HepG2 (cell line): ENCODE data around the gene USP14. TPM values are rescaled to one million over a fixed set of nuclear protein-coding genes. Genes with fewer than 3 reads are reported as not detected.

Experiments used
- ATAC-seq: fragments of 200-7000 bp; cut with Tn5 transposase; 3 replicates; pipeline ENCODE4 v1.9.1; 2020; ENCODE audit warnings: mild to moderate bottlenecking, moderate library complexity
- BruUV-seq: library from RNA; stranded (reverse); fragments of 400-500 nt; replicated peaks from 2 replicates; lab custom pipeline; 2021; lab: Mats Ljungman, UMichigan
- CTCF ChIA-PET: fragments of 300-600 bp; formaldehyde crosslinking; extraction: SDS; loops from one replicate; lab custom pipeline; 2021; ENCODE audit warnings: low total read pairs, inconsistent platforms, low intra/inter-chr PET ratio; lab: Yijun Ruan, JAX
- POLR2A ChIA-PET: fragments of 350-600 bp; sonication (Branson Sonifier 250); formaldehyde crosslinking; loops from one replicate; lab custom pipeline; 2020; ENCODE audit warnings: antibody characterized with exemption, inconsistent platforms; lab: Yijun Ruan, JAX
- DNase-seq: peaks from one replicate; pipeline ENCODE4 v3.0.0-alpha.2; 2015; ENCODE audit warnings: low spot score
- FAIRE-seq: peaks from 3 replicates; lab custom pipeline; 2011; peaks lifted over from hg19 to GRCh38; lab: Jason Lieb, UNC
- H2AFZ ChIP-seq: one replicate; pipeline ENCODE4 v1.6.1; 2011; ENCODE audit warnings: low read length, inconsistent platforms
- H3K27ac ChIP-seq: fragments of 300-600 bp; 3 replicates; pipeline ENCODE4 v1.8.0; 2011; ENCODE audit warnings: mixed run types, mild to moderate bottlenecking, mixed read lengths, low read length, inconsistent platforms; ENCODE audit not compliant: insufficient read depth; ENCODE audit errors: extremely low read length
- H3K27me3 ChIP-seq, 2 experiments: fragments of 200-600 bp in 1 of 2; 2 replicates in 1 of 2; 3 replicates in 1 of 2; pipeline versions ENCODE4 v1.6.0 to v1.8.0; 2011; ENCODE audit warnings: low read length in 2 of 2, mild to moderate bottlenecking in 2 of 2, moderate library complexity in 2 of 2, inconsistent platforms in 1 of 2; ENCODE audit not compliant: insufficient read depth in 2 of 2, control insufficient read depth in 1 of 2
- H3K36me3 ChIP-seq, 2 experiments: fragments of 200-600 bp in 1 of 2; replicated peaks in 1 of 2; 2 replicates in 1 of 2; 3 replicates in 1 of 2; pipeline versions ENCODE4 v1.5.1 to v1.8.0; 2011; ENCODE audit warnings: low read length in 2 of 2, inconsistent platforms in 1 of 2; ENCODE audit not compliant: insufficient read depth in 2 of 2, control insufficient read depth in 1 of 2
- H3K4me1 ChIP-seq: 2 replicates; pipeline ENCODE4 v1.5.1; 2012; ENCODE audit warnings: low read length, inconsistent platforms; ENCODE audit not compliant: insufficient read depth
- H3K4me2 ChIP-seq: 2 replicates; pipeline ENCODE4 v1.6.0; 2011; ENCODE audit warnings: low read depth, low read length, inconsistent platforms
- H3K4me3 ChIP-seq, 3 experiments: fragments of 200-600 bp in 1 of 3; sonication (generic), shearing (Covaris generic) in 1 of 3; replicated peaks in 1 of 3; 2 replicates each; pipeline ENCODE4 v1.5.1; 2011 to 2016; ENCODE audit warnings: low read length in 3 of 3, inconsistent platforms in 2 of 3, low read depth in 2 of 3, mild to moderate bottlenecking in 2 of 3, control low read depth in 1 of 3, mixed read lengths in 1 of 3; ENCODE audit not compliant: insufficient read depth in 1 of 3
- H3K79me2 ChIP-seq: one replicate; pipeline ENCODE4 v1.6.1; 2011; ENCODE audit warnings: low read length, inconsistent platforms; ENCODE audit not compliant: insufficient read depth
- H3K9ac ChIP-seq: 2 replicates; pipeline ENCODE4 v1.6.0; 2011; ENCODE audit warnings: mild to moderate bottlenecking, low read depth, low read length, inconsistent platforms; ENCODE audit not compliant: insufficient read depth
- H3K9me3 ChIP-seq: 2 replicates; pipeline ENCODE4 v1.5.1; 2012; ENCODE audit warnings: mild to moderate bottlenecking, low read length
- H4K20me1 ChIP-seq: 2 replicates; pipeline ENCODE4 v1.6.0; 2011; ENCODE audit warnings: inconsistent platforms, mild to moderate bottlenecking, low read length, moderate library complexity; ENCODE audit not compliant: insufficient read depth
- ARNTL ChIP-seq: sonication (generic); formaldehyde crosslinking; IDR thresholded peaks from 2 replicates; pipeline ENCODE4 v1.4.0; 2020; ENCODE audit warnings: mild to moderate bottlenecking, missing genetic modification reagents
- EHMT2 ChIP-seq: fragments of 200-600 bp; sonication (generic); IDR thresholded peaks from 2 replicates; pipeline ENCODE4 v1.7.0; 2017; ENCODE audit warnings: antibody characterized with exemption, low read depth, low read length, borderline replicate concordance
- ERF ChIP-seq: IDR thresholded peaks from 2 replicates; pipeline ENCODE4 v1.6.1; 2018; ENCODE audit warnings: missing biosample characterization, missing genetic modification reagents
- GTF3A ChIP-seq: sonication (generic); formaldehyde crosslinking; conservative IDR thresholded peaks from 2 replicates; pipeline ENCODE4 v1.4.0; 2020; ENCODE audit warnings: mild to moderate bottlenecking, missing genetic modification reagents
- HMGA1 ChIP-seq: sonication (generic); formaldehyde crosslinking; conservative IDR thresholded peaks from 2 replicates; pipeline ENCODE4 v1.4.0; 2020; ENCODE audit warnings: missing genetic modification reagents
- HNRNPL ChIP-seq: fragments of 200-400 bp; formaldehyde crosslinking; IDR thresholded peaks from 2 replicates; pipeline ENCODE4 v1.6.1; 2017; ENCODE audit warnings: mild to moderate bottlenecking, low read depth, low read length
- KAT8 ChIP-seq: IDR thresholded peaks from 2 replicates; pipeline ENCODE4 v1.6.1; 2016; ENCODE audit warnings: missing genetic modification reagents, missing compliant biosample characterization
- PHF21A ChIP-seq: sonication (generic); formaldehyde crosslinking; IDR thresholded peaks from 2 replicates; pipeline ENCODE4 v1.5.0; 2020; ENCODE audit warnings: mild to moderate bottlenecking, missing genetic modification reagents
- PHF8 ChIP-seq: sonication (generic); formaldehyde crosslinking; IDR thresholded peaks from 2 replicates; pipeline ENCODE4 v1.5.0; 2020; ENCODE audit warnings: missing genetic modification reagents
- ZNF383 ChIP-seq: sonication (generic); formaldehyde crosslinking; IDR thresholded peaks from 2 replicates; pipeline ENCODE4 v1.4.0; 2020; ENCODE audit warnings: missing genetic modification reagents, mild to moderate bottlenecking, borderline replicate concordance
- ZNF570 ChIP-seq: sonication (generic); formaldehyde crosslinking; IDR thresholded peaks from 2 replicates; pipeline ENCODE4 v1.4.0; 2020; ENCODE audit warnings: mild to moderate bottlenecking, missing genetic modification reagents, borderline replicate concordance
- ZNF605 ChIP-seq: sonication (generic); formaldehyde crosslinking; IDR thresholded peaks from 2 replicates; pipeline ENCODE4 v1.8.0; 2022; ENCODE audit warnings: mild to moderate bottlenecking, missing genetic modification reagents
- ZNF841 ChIP-seq: sonication (generic); formaldehyde crosslinking; IDR thresholded peaks from 2 replicates; pipeline ENCODE4 v1.8.1; 2023; ENCODE audit warnings: missing genetic modification reagents, borderline replicate concordance
- ZSCAN31 ChIP-seq: sonication (generic); formaldehyde crosslinking; IDR thresholded peaks from 2 replicates; pipeline ENCODE4 v1.5.0; 2020; ENCODE audit warnings: low read depth, mild to moderate bottlenecking, missing genetic modification reagents
- WGBS: methylation state at CpG from one replicate; pipeline ENCODE4 v1.1.6; 2017; ENCODE audit warnings: low lambda C conversion rate; 5-methylcytosine and 5-hydroxymethylcytosine counted together
- in situ Hi-C: cut with HindIII; loops from 2 replicates; pipeline ENCODE4 v1.10.0; 2017; ENCODE audit warnings: low pct_unique_long_range_greater_than_20kb; ENCODE audit not compliant: extremely low pct_ligation_motif_present
- intact Hi-C: fragments of 100-400 bp; cut with micrococcal nuclease; formaldehyde crosslinking; loops from one replicate; pipeline ENCODE4 v1.10.0; 2022; ENCODE audit not compliant: unreplicated experiment
- polyA plus RNA-seq, 8 experiments: library from polyadenylated mRNA; depleted of rRNA in 3 of 8; stranded (reverse) in 7 of 8; unstranded in 1 of 8; fragments of >200 nt; fragmentation: Illumina TruSeq in 4 of 8; extraction: Trizol in 4 of 8; gene quantifications; 2 replicates each; pipeline versions ENCODE4 v1.2.1 to v1.2.3, GENCODE V29; 2011 to 2016; ENCODE audit warnings: low read depth in 4 of 8, missing spikeins in 1 of 8, mixed read lengths in 1 of 8; ENCODE audit not compliant: insufficient read depth in 1 of 8
- total RNA-seq, 5 experiments: library from RNA; depleted of rRNA; stranded (reverse); fragments of >200 nt; fragmentation: Illumina TruSeq; extraction: Trizol; gene quantifications; 2 replicates each; pipeline ENCODE4 v1.2.3, GENCODE V29; 2016; ENCODE audit warnings: low read depth in 1 of 5
- TF ChIP-seq, protein P1 (sequence below): sonication (generic); formaldehyde crosslinking; IDR thresholded peaks from 2 replicates; pipeline ENCODE4 v1.4.0; 2020; ENCODE audit warnings: missing genetic modification reagents, mild to moderate bottlenecking, borderline replicate concordance
- TF ChIP-seq, protein P2 (sequence below): IDR thresholded peaks from 2 replicates; pipeline ENCODE4 v1.6.1; 2016; ENCODE audit warnings: low read depth, control low read depth

The USP14 gene
- total and polyA plus RNA-seq, 2 of the 13 experiments (the other 11 are each of a cell fraction or from before 2014, with no cell fraction given): 14.7 to 16.6 TPM

DNA sequence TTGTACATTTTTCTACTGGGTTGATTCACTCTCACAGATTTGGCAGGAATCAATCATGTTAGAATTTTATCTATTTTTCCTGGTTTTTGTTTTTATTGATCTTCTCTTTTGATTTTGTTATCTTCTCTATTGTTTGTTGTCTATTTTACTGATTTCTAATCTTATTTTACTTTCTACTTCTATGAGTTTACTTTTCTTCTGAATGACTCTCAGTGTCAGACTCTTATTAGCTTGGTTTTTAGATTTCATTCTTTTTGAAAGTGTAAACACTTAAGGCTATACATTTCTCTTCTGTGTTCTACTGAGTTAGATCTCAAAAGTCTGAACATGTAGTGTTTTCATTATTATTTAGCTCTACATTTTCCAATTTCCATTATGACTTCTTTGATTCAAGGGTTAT lies 62.4 kb downstream of the USP14 start (continued):
- TF ChIP-seq GTF3A: no peak
- no peak for TF ChIP-seq ZNF570 (CRISPR knock-in tag)
- no peak for TF ChIP-seq EHMT2

DNA sequence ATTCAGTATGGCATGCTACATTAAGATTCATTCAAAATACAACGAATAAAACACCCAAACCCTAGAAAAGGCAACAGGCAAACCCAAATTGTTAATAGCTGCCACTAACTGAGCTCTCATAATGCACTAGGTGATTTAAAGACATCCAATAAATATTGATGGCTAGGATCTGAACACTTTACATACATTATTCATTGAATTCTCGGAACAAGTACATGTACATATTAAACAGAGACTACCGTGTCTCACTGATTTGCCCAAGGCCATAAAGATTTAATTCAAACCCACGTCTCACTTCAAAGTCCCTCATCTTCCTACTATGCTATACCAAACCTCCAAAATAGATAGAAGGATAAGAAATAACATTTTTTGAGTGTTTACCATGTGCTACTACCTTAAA lies 67.4 kb downstream of the USP14 start:
- no peaks in the 10 kb centered on the region for H3K4me1 ChIP-seq
- no peak for DNase-seq
- H3K27me3 ChIP-seq: no peaks in the 10 kb centered on the region
- no peak overlapping the region for H3K4me2 ChIP-seq
- FAIRE-seq: no peak
- WGBS: 97% methylated on average over 4 of the region's 4 CpGs
- TF ChIP-seq, protein P1, sequence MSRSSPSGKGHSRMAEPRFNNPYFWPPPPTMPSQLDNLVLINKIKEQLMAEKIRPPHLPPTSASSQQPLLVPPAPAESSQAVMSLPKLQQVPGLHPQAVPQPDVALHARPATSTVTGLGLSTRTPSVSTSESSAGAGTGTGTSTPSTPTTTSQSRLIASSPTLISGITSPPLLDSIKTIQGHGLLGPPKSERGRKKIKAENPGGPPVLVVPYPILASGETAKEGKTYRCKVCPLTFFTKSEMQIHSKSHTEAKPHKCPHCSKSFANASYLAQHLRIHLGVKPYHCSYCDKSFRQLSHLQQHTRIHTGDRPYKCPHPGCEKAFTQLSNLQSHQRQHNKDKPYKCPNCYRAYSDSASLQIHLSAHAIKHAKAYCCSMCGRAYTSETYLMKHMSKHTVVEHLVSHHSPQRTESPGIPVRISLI (CRISPR knock-in tag): no peak
- no peak for TF ChIP-seq ZSCAN31
- TF ChIP-seq, all 625 proteins: peak for 0
- BruUV-seq: no TSS peak
- no peak overlapping the region for H2AFZ ChIP-seq
- H3K27ac ChIP-seq: no peak overlapping the region
- intact Hi-C loops: no loop called here
- no peaks in the 10 kb centered on the region for H3K9me3 ChIP-seq
- H4K20me1 ChIP-seq: no peaks in the 10 kb centered on the region
- no peak overlapping the region for H3K9ac ChIP-seq
- no peak for ATAC-seq
- ChIA-PET CTCF (no interaction called here), POLR2A (no interaction called here)
- no peaks in the 10 kb centered on the region for H3K79me2 ChIP-seq
- no peak overlapping the region for H3K4me3 ChIP-seq
- in situ Hi-C loops: no loop called here
- peaks cover 8 to 59% of the 10 kb centered on the region in 2 experiments for H3K36me3 ChIP-seq

DNA sequence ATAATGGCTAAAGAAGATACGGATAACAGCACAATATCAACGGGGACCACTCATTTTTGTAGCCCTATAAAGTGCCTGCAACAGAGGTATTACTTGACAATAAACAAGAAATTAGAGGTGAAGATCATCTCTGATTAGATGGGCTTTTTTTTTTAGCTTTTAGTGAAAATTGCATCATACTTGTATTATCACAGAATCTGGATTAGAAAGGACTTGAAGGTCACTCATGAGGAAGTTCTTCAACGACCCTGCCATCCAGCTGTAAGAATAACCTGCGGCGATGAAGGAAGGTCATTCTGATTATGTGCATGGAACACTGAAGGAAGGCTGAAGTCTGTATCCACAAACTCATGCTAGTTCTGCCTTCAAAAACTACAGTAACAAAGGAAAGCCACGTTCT lies 69.0 kb downstream of the USP14 start:
- WGBS: 96% methylated on average over 6 of the region's 6 CpGs
- Histone ChIP-seq H4K20me1 (no peaks in the 10 kb centered on the region), H3K79me2 (no peaks in the 10 kb centered on the region), H3K36me3 (peaks cover 8 to 57% of the 10 kb centered on the region in 2 experiments), H3K4me3 (no peak overlapping the region), H3K9ac (no peak overlapping the region), H3K9me3 (no peaks in the 10 kb centered on the region), H3K27ac (no peak overlapping the region), H3K4me2 (no peak overlapping the region), H3K27me3 (no peaks in the 10 kb centered on the region), H2AFZ (no peak overlapping the region), H3K4me1 (no peaks in the 10 kb centered on the region)
- intact Hi-C loops (no loop called here), in situ Hi-C loops (no loop called here)
- no peak for ATAC-seq
- ChIA-PET POLR2A (no interaction called here), CTCF (no interaction called here)
- no peak for FAIRE-seq
- DNase-seq: no peak
- no TSS peak for BruUV-seq
- no peak for TF ChIP-seq ZNF605 (CRISPR knock-in tag)
- TF ChIP-seq ARNTL (CRISPR knock-in tag): no peak
- no peak for TF ChIP-seq ZNF841 (CRISPR knock-in tag)
- TF ChIP-seq PHF21A (CRISPR knock-in tag): no peak
- no peak for TF ChIP-seq KAT8 (CRISPR knock-in tag)
- no peak for TF ChIP-seq ERF
- TF ChIP-seq PHF8 (CRISPR knock-in tag): no peak
- TF ChIP-seq, protein P2, sequence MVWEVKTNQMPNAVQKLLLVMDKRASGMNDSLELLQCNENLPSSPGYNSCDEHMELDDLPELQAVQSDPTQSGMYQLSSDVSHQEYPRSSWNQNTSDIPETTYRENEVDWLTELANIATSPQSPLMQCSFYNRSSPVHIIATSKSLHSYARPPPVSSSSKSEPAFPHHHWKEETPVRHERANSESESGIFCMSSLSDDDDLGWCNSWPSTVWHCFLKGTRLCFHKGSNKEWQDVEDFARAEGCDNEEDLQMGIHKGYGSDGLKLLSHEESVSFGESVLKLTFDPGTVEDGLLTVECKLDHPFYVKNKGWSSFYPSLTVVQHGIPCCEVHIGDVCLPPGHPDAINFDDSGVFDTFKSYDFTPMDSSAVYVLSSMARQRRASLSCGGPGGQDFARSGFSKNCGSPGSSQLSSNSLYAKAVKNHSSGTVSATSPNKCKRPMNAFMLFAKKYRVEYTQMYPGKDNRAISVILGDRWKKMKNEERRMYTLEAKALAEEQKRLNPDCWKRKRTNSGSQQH (CRISPR knock-in tag): no peak
- TF ChIP-seq HMGA1 (CRISPR knock-in tag): no peak
- TF ChIP-seq ZNF383 (CRISPR knock-in tag): no peak
- no peak for TF ChIP-seq HNRNPL
